Glutamatergic neuron (in vitro differentiated cells): ENCODE results near the gene LEMD2. TPM values are rescaled to one million over a fixed set of nuclear protein-coding genes. Genes with fewer than 3 reads are reported as not detected.

Experiments used
- DNase-seq: peaks from one replicate; pipeline ENCODE4 v3.0.0; 2022
- H3K27ac Mint-ChIP-seq: one replicate; pipeline ENCODE4 v1.8.0; 2020; ENCODE audit warnings: mild to moderate bottlenecking, mixed read lengths, inconsistent platforms; ENCODE audit not compliant: unreplicated experiment
- H3K27me3 Mint-ChIP-seq: one replicate; pipeline ENCODE4 v1.8.0; 2020; ENCODE audit warnings: mild to moderate bottlenecking, moderate library complexity, mixed read lengths, inconsistent platforms; ENCODE audit not compliant: unreplicated experiment
- H3K36me3 Mint-ChIP-seq: one replicate; pipeline ENCODE4 v1.8.0; 2020; ENCODE audit warnings: mild to moderate bottlenecking, mixed read lengths, inconsistent platforms; ENCODE audit not compliant: unreplicated experiment
- H3K4me1 Mint-ChIP-seq: one replicate; pipeline ENCODE4 v1.8.0; 2020; ENCODE audit warnings: mild to moderate bottlenecking, low read depth, mixed read lengths, inconsistent platforms; ENCODE audit not compliant: unreplicated experiment
- H3K4me3 Mint-ChIP-seq: one replicate; pipeline ENCODE4 v1.8.0; 2020; ENCODE audit warnings: mild to moderate bottlenecking, mixed read lengths, inconsistent platforms; ENCODE audit not compliant: unreplicated experiment
- H3K9me3 Mint-ChIP-seq: one replicate; pipeline ENCODE4 v1.8.0; 2020; ENCODE audit warnings: mild to moderate bottlenecking, moderate library complexity, mixed read lengths, inconsistent platforms; ENCODE audit not compliant: unreplicated experiment
- total RNA-seq: library from RNA; stranded (reverse); fragmentation: NEBNext Ultra II Directional; extraction: Animal tissue kit (Norgen Biotek cat#: 25700); gene quantifications from one replicate; pipeline ENCODE4 v1.2.1, GENCODE V29; 2021; ENCODE audit not compliant: unreplicated experiment
- TF ChIP-seq, protein P1 (sequence below): fragments of 200-600 bp; sonication (generic); IDR thresholded peaks from one replicate; pipeline ENCODE4 v1.5.0; 2021; ENCODE audit not compliant: partially characterized antibody, unreplicated experiment

Gene LEMD2
- total RNA-seq, 1 donor from 2014 or later: 82.4 TPM

DNA sequence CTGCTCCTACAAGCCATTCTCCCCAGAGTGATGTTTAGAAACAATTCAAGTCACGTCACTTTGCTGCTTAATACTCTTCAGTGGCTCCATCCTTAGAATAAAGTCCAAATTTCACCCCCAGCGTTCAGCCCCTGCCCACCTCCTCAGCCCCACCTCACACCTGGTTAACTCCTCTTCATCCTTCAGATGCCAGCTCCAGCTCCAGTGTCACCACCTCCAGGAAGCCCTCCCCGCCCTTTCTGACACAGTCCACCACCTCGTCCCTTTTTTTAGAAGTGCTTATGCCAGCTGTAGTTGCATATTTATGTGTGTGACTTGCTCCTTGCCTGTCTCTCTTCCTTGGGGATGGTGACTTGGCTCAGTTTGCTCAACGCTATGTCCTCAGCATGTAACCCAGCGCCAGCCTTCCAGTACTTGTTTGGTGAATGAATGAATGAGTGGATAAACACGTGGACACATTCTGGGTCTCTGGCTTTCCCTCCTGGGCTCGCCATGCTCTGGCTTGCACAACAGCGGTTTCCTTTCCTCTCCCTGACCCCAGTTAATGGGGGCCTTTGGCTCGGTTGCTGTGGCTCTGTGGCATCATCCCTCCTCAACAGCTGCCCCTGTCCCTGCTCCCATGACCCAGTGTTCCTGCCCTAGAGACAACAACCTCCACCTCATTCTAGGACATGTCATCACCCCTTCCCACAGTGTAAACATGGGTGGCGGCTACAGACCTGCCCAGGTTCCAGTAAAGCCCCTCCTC, 38.5 kb downstream of the LEMD2 start:
- peaks cover 12% of the 10 kb centered on the region for H3K27me3 Mint-ChIP-seq
- no peak for DNase-seq
- H3K4me1 Mint-ChIP-seq: peaks cover 48% of the 10 kb centered on the region
- H3K27ac Mint-ChIP-seq: no peak overlapping the region
- H3K36me3 Mint-ChIP-seq: no peaks in the 10 kb centered on the region
- H3K9me3 Mint-ChIP-seq: peaks cover 8% of the 10 kb centered on the region
- H3K4me3 Mint-ChIP-seq: peak overlapping the region; percentile 13
- TF ChIP-seq, protein P1, sequence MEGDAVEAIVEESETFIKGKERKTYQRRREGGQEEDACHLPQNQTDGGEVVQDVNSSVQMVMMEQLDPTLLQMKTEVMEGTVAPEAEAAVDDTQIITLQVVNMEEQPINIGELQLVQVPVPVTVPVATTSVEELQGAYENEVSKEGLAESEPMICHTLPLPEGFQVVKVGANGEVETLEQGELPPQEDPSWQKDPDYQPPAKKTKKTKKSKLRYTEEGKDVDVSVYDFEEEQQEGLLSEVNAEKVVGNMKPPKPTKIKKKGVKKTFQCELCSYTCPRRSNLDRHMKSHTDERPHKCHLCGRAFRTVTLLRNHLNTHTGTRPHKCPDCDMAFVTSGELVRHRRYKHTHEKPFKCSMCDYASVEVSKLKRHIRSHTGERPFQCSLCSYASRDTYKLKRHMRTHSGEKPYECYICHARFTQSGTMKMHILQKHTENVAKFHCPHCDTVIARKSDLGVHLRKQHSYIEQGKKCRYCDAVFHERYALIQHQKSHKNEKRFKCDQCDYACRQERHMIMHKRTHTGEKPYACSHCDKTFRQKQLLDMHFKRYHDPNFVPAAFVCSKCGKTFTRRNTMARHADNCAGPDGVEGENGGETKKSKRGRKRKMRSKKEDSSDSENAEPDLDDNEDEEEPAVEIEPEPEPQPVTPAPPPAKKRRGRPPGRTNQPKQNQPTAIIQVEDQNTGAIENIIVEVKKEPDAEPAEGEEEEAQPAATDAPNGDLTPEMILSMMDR: no peak

DNA sequence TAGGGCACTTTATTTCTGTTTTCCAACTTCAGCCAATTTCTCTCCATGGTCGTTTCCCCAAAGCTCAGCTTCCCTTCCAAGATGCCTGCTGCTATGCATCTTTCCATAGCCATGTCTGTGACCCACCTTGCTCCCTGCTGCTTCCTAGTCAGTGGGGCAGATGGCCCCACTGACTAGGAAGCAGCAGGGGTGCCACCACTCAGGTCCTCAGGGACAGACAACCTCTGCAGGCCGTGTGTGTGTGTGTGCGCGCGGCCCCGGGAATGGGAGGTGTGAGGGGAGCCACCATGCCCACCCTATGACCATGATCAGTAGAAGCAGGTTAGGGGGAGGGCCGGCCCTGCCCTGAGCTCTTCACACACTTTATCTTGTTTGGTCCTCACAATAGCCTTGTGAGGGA, 39.5 kb downstream of the LEMD2 start:
- Mint-ChIP-seq H3K36me3 (no peaks in the 10 kb centered on the region), H3K27ac (no peak overlapping the region), H3K4me3 (no peak overlapping the region), H3K9me3 (peaks cover 8% of the 10 kb centered on the region), H3K4me1 (peaks cover 44% of the 10 kb centered on the region), H3K27me3 (peaks cover 12% of the 10 kb centered on the region)
- DNase-seq: no peak
- TF ChIP-seq, protein P1: no peak

DNA sequence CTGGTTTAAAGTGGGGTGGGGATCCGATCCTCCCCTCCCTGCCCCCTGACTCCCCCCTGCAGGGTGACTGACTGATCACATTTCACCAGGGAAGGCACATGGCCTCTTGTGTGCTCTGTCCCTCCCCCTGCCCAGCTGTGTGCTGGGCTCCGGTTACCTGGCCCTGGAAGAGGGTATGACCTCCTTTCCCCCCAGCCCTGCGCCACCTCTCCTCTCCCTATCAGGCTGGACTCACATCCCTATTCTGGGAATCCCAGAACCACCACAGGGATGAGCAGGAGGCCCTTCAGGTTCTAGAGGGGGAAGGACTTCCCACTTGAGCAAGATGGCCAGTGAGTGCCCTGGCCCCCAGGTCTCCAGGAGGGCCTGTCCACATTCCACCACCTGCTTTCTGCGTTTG, 40.1 kb downstream of the LEMD2 start:
- TF ChIP-seq, protein P1: no peak
- Mint-ChIP-seq H3K27ac (no peak overlapping the region), H3K4me1 (peaks cover 50% of the 10 kb centered on the region)

DNA sequence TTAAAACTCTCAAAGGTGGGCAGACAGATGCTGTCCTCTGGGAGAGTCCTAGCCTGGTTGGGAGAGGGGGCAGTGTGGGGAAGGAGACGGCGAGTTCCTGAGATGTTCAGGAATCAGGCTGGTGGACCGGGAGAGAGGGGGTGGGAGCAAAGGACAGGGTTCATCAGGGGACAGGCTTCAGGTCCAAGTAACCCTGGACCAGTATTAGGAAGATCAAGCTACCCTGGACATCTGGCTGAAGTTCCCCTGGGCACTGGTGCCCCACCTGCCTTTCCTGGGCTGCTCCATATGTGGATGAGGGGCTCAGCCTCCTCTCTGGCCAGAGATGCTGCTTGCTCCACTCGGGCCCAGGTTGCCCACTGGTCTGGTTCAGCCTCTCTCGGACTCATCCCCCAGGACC, 41.1 kb downstream of the LEMD2 start:
- Mint-ChIP-seq H3K4me1 (peaks cover 60% of the 10 kb centered on the region), H3K36me3 (no peaks in the 10 kb centered on the region), H3K4me3 (peak overlapping the region; percentile 8), H3K9me3 (peaks cover 10% of the 10 kb centered on the region), H3K27ac (no peak overlapping the region), H3K27me3 (peaks cover 16% of the 10 kb centered on the region)
- TF ChIP-seq, protein P1: no peak
- DNase-seq: no peak

More for the DNA sequence above, 40.1 kb downstream of the LEMD2 start:
- no peak overlapping the region for H3K4me3 Mint-ChIP-seq
- peaks cover 16% of the 10 kb centered on the region for H3K27me3 Mint-ChIP-seq
- H3K9me3 Mint-ChIP-seq: peaks cover 10% of the 10 kb centered on the region
- no peaks in the 10 kb centered on the region for H3K36me3 Mint-ChIP-seq
- DNase-seq: no peak

DNA sequence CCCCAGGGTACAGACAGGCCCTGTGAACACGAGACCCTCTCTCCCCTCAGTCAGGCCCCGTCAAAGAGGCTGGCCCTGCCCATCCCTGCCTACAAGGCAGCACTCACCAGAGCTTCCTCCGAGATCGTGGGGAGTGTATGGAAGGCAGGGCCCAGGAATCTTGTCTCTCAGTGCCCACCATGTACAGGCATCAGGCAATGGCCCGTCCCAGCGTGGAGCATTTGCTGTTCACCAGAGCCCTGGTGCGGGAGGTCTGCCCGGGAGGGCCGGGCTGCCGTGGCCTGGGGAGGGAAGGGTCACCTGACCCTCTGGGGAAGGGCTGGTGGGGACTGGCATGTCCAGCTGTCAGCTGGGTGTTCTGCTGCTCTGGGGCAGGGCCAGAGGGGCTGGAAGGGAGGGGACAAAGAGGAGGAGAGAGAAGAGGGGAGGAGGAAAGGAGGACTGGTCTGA, 42.3 kb downstream of the LEMD2 start, which contains the start of gene IP6K3:
Gene IP6K3, minus strand, starts transcription at position 255 of the 450 bp plus-strand sequence. CDS start 11,429 bp downstream, outside the sequence.
- peaks cover 19% of the 10 kb centered on the region for H3K27me3 Mint-ChIP-seq
- TF ChIP-seq, protein P1: no peak
- peaks cover 63% of the 10 kb centered on the region for H3K4me1 Mint-ChIP-seq
- peak within 1 kb of the TSS; percentile 80 for H3K4me3 Mint-ChIP-seq
- H3K36me3 Mint-ChIP-seq: no peaks in the 10 kb centered on the region
- peaks cover 10% of the 10 kb centered on the region for H3K9me3 Mint-ChIP-seq
- DNase-seq: peak; percentile 48
- peak within 1 kb of the TSS; percentile 94 for H3K27ac Mint-ChIP-seq
